Muscle layer of colon (tissue), 2 donors: ENCODE results near the gene LDHAL6A.

Source experiments
- H3K27ac ChIP-seq: one replicate; pipeline ENCODE4 v1.7.0; 2013; ENCODE audit warnings: low read depth, mild to moderate bottlenecking, low read length, moderate library complexity
- H3K27me3 ChIP-seq, 2 donors: one replicate each; pipeline ENCODE4 v1.7.0; 2013; ENCODE audit warnings: low read length in 2 of 2, mild to moderate bottlenecking in 2 of 2; ENCODE audit not compliant: insufficient read depth in 2 of 2, control insufficient read depth in 1 of 2
- H3K36me3 ChIP-seq: one replicate; pipeline ENCODE4 v1.7.0; 2013; ENCODE audit warnings: mild to moderate bottlenecking, low read length; ENCODE audit not compliant: insufficient read depth
- H3K4me1 ChIP-seq: one replicate; pipeline ENCODE4 v1.7.0; 2013; ENCODE audit warnings: mild to moderate bottlenecking, low read length; ENCODE audit not compliant: insufficient read depth
- H3K4me3 ChIP-seq, 2 donors: one replicate each; pipeline ENCODE4 v1.7.0; 2013; ENCODE audit warnings: low read length in 2 of 2, low read depth in 1 of 2, mild to moderate bottlenecking in 1 of 2, moderate library complexity in 1 of 2
- H3K9ac ChIP-seq: one replicate; pipeline ENCODE4 v1.7.0; 2013; ENCODE audit warnings: low read length
- H3K9me3 ChIP-seq: one replicate; pipeline ENCODE4 v1.7.0; 2013; ENCODE audit warnings: mild to moderate bottlenecking, low read length
- donor health status: abdominal sarcoma.
- donor health status: Adenocarcinoma of cecum.

LDHAL6A gene

GRCh38 chr11:18526130-18526520 is 70.5 kb downstream of the LDHAL6A start:
- Histone ChIP-seq H3K9me3 (no peaks in the 10 kb centered on the region), H3K4me3 (peak overlapping the region; percentile 72 to 88), H3K4me1 (peaks cover 24% of the 10 kb centered on the region), H3K27me3 (no peaks in the 10 kb centered on the region), H3K27ac (peak overlapping the region; percentile 96), H3K36me3 (peaks cover 8% of the 10 kb centered on the region), H3K9ac (peak overlapping the region; percentile 73)

- peak within 1 kb of the TSS; percentile 96 for H3K27ac ChIP-seq
These were observed 71.1 kb downstream of the LDHAL6A start, which contains the start of gene TSG101 for GRCh38 chr11:18526521-18527296. TSG101 (minus strand) TSS chr11:18526942; CDS start chr11:18526816, 126 bp downstream.

GRCh38 chr11:18527512-18527911 is 71.9 kb downstream of the LDHAL6A start:
- Histone ChIP-seq H3K9ac (peak overlapping the region; percentile 73), H3K9me3 (no peaks in the 10 kb centered on the region), H3K4me3 (peak overlapping the region; percentile 72 to 88), H3K4me1 (peaks cover 24% of the 10 kb centered on the region), H3K36me3 (peaks cover 13% of the 10 kb centered on the region), H3K27ac (peak overlapping the region; percentile 96), H3K27me3 (no peaks in the 10 kb centered on the region)

More at GRCh38 chr11:18526521-18527296, 71.1 kb downstream of the LDHAL6A start, which contains the start of gene TSG101:
- peak within 1 kb of the TSS; percentile 72 to 88 for H3K4me3 ChIP-seq
- peaks cover 11% of the 10 kb centered on the region for H3K36me3 ChIP-seq
- H3K27me3 ChIP-seq, result no peaks in the 10 kb centered on the region
- no peaks in the 10 kb centered on the region for H3K9me3 ChIP-seq
- peaks cover 24% of the 10 kb centered on the region for H3K4me1 ChIP-seq
- peak within 1 kb of the TSS; percentile 73 for H3K9ac ChIP-seq
